Natural killer cell (primary cell): ENCODE measurements around the gene DNAJC18. TPM values are rescaled to one million over a fixed set of nuclear protein-coding genes. Genes with fewer than 3 reads are reported as not detected.
A peak's percentile ranks its signal among the peaks of the same experiment; 100 is the strongest.

Source experiments
- ATAC-seq, 3 donors: fragments of 150-1000 bp in 2 of 3; fragments of 200-7000 bp in 1 of 3; cut with Tn5 transposase; 1 replicate in 1 of 3; 2 replicates in 2 of 3; pipeline ENCODE4 v1.10.0; 2021; ENCODE audit warnings: mild to moderate bottlenecking in 2 of 3, moderate library complexity in 2 of 3
- DNase-seq, 2 donors: peaks; one replicate each; pipeline versions ENCODE4 v3.0.0 to v3.0.0-alpha.2; 2013 to 2021; ENCODE audit warnings: mixed read lengths in 1 of 2
- H3K27ac ChIP-seq: one replicate; pipeline ENCODE4 v1.5.1; 2013; ENCODE audit warnings: mild to moderate bottlenecking, low read length
- H3K27me3 ChIP-seq: one replicate; pipeline ENCODE4 v1.6.1; 2013; ENCODE audit warnings: low read length; ENCODE audit not compliant: control insufficient read depth, insufficient read depth
- H3K36me3 ChIP-seq: one replicate; pipeline ENCODE4 v1.6.1; 2013; ENCODE audit warnings: low read length; ENCODE audit not compliant: control insufficient read depth, insufficient read depth
- H3K4me1 ChIP-seq: one replicate; pipeline ENCODE4 v1.6.1; 2013; ENCODE audit warnings: low read length; ENCODE audit not compliant: control insufficient read depth, insufficient read depth
- H3K4me3 ChIP-seq: one replicate; pipeline ENCODE4 v1.5.1; 2013; ENCODE audit warnings: low read length
- H3K9me3 ChIP-seq: one replicate; pipeline ENCODE4 v1.6.1; 2013; ENCODE audit warnings: low read length; ENCODE audit not compliant: control insufficient read depth, insufficient read depth
- H3K27ac Mint-ChIP-seq, 2 donors: one replicate each; pipeline ENCODE4 v1.8.0; 2022; ENCODE audit warnings: mild to moderate bottlenecking in 2 of 2, mixed read lengths in 2 of 2, moderate library complexity in 1 of 2
- H3K27me3 Mint-ChIP-seq, 2 donors: one replicate each; pipeline ENCODE4 v1.8.0; 2022; ENCODE audit warnings: low read depth in 2 of 2, mixed read lengths in 2 of 2
- H3K36me3 Mint-ChIP-seq: one replicate; pipeline ENCODE4 v1.8.0; 2022; ENCODE audit warnings: mixed read lengths
- H3K4me1 Mint-ChIP-seq, 2 donors: one replicate each; pipeline ENCODE4 v1.8.0; 2022; ENCODE audit warnings: mixed read lengths in 2 of 2
- H3K4me3 Mint-ChIP-seq: one replicate; pipeline ENCODE4 v1.8.0; 2022; ENCODE audit warnings: mild to moderate bottlenecking, moderate library complexity, mixed read lengths
- H3K9me3 Mint-ChIP-seq, 2 donors: one replicate each; pipeline ENCODE4 v1.8.0; 2022; ENCODE audit warnings: mixed read lengths in 2 of 2
- WGBS: methylation state at CpG from one replicate; pipeline ENCODE4 v1.1.7; 2013; ENCODE audit warnings: missing lambda C conversion rate; ENCODE audit not compliant: insufficient coverage; 5-methylcytosine and 5-hydroxymethylcytosine counted together
- intact Hi-C: fragments of 100-400 bp; cut with micrococcal nuclease; formaldehyde crosslinking; loops from one replicate; pipeline ENCODE4 v1.14.2; 2022
- total RNA-seq, 4 donors: library from RNA; stranded (reverse); fragments of 120-200 nt in 1 of 4; gene quantifications; one replicate each; pipeline versions ENCODE4 v1.2.3 to v1.2.4, GENCODE V29; 2013 to 2022
- TF ChIP-seq, protein P1 (sequence below): fragments of 200-600 bp; IDR thresholded peaks from one replicate; pipeline ENCODE4 v1.8.0; 2022; ENCODE audit warnings: antibody characterized with exemption

DNAJC18 gene
- total RNA-seq, 3 donors from 2014 or later (not counting 1 experiment from before 2014, with no cell fraction given) = 2.9 to 4.9 (median 3.6) TPM

DNA sequence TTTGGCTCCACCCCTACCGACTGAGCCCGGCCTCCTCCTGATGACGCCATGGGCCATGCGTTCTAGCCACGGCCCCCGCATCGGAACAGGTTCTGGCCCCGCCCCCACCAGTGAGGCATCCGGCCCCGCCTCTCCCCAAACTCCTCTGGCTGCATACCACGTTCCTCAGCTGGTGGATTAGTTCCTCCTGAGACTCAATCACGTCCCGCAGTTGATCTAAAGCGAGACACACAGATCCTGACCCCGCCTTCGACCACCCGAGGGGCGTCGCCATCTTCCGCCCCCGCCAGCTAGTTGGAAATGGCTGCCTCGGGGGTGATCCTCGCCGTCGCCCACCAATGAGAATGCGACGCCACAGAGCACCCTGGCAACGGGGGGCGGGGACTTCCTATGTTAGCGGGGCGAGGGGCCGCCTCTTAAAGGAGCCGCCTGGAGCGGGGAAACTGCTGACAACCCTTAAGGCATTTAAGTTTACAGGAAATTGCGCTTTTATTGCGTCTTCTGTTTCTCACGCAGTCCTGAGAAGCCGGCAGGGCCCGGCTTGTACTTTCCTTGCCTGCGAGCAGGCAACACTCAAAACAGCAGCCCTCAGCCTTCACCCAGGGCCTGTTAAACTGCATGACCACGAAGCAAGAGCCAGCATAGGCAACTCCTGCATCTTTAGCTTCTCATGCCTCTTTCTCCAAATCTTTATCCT, 35.4 kb downstream of the DNAJC18 start, which contains the start of gene SPATA24:
Gene SPATA24, minus strand, starts transcription at position 303 of the 697 bp plus-strand sequence. Its CDS starts 29 bp downstream, at position 274.
- ATAC-seq = peak; percentile 92 to 97 (median 92)
- Mint-ChIP-seq H3K4me3 (peak within 1 kb of the TSS; percentile 96), H3K27ac (peak within 1 kb of the TSS; percentile 94 to 99), H3K36me3 (no peaks in the 10 kb centered on the region), H3K4me1 (peaks cover 28 to 30% of the 10 kb centered on the region in 2 donors), H3K9me3 (no peaks in the 10 kb centered on the region), H3K27me3 (no peaks in the 10 kb centered on the region)
- intact Hi-C loops = loop anchor here (5.0 kb wide), 1 partner anchor 53 kb away; no protein-coding TSS in a partner anchor
- H3K36me3 ChIP-seq = no peaks in the 10 kb centered on the region
- WGBS = under 1% methylated on average over 41 of the region's 41 CpGs
- H3K4me3 ChIP-seq = peak within 1 kb of the TSS; percentile 61
- H3K9me3 ChIP-seq = no peaks in the 10 kb centered on the region
- no peaks in the 10 kb centered on the region for H3K27me3 ChIP-seq
- peaks cover 25% of the 10 kb centered on the region for H3K4me1 ChIP-seq
- TF ChIP-seq, protein P1, sequence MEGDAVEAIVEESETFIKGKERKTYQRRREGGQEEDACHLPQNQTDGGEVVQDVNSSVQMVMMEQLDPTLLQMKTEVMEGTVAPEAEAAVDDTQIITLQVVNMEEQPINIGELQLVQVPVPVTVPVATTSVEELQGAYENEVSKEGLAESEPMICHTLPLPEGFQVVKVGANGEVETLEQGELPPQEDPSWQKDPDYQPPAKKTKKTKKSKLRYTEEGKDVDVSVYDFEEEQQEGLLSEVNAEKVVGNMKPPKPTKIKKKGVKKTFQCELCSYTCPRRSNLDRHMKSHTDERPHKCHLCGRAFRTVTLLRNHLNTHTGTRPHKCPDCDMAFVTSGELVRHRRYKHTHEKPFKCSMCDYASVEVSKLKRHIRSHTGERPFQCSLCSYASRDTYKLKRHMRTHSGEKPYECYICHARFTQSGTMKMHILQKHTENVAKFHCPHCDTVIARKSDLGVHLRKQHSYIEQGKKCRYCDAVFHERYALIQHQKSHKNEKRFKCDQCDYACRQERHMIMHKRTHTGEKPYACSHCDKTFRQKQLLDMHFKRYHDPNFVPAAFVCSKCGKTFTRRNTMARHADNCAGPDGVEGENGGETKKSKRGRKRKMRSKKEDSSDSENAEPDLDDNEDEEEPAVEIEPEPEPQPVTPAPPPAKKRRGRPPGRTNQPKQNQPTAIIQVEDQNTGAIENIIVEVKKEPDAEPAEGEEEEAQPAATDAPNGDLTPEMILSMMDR = no peak
- H3K27ac ChIP-seq = peak within 1 kb of the TSS; percentile 89
- DNase-seq = peak; percentile 96 to 98

DNA sequence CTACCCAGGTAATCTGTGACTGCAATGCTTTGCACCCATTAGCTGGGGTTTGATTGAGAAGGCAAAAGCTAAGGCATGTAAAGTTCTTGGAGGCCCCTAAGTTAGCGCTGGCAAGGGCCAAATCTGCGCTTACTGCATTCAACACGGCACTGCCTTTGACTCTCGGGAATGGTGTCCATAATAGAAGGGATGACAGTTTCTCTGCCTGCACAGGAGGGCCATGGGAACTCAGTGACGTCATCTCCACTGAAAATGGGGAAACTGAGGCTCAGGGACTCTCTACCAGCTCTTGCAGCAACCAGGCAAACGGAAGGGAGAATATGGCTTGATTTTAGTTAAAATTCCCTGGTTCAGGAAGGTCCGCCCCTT, 35.9 kb downstream of the DNAJC18 start:
- H3K4me3 Mint-ChIP-seq = peak overlapping the region; percentile 96
- ATAC-seq (no peak), DNase-seq (no peak)
- no peaks in the 10 kb centered on the region for H3K27me3 ChIP-seq
- intact Hi-C loops = loop anchor here (5.0 kb wide), 1 partner anchor 54 kb away; no protein-coding TSS in a partner anchor
- H3K36me3 ChIP-seq = no peaks in the 10 kb centered on the region
- no peaks in the 10 kb centered on the region for H3K9me3 Mint-ChIP-seq
- 24% methylated on average over 7 of the region's 7 CpGs for WGBS
- peaks cover 25% of the 10 kb centered on the region for H3K4me1 ChIP-seq
- peak overlapping the region; percentile 94 to 99 for H3K27ac Mint-ChIP-seq
- no peaks in the 10 kb centered on the region for H3K27me3 Mint-ChIP-seq
- H3K9me3 ChIP-seq = no peaks in the 10 kb centered on the region
- TF ChIP-seq, protein P1 = no peak
- H3K36me3 Mint-ChIP-seq = no peaks in the 10 kb centered on the region
- H3K27ac ChIP-seq = peak overlapping the region; percentile 89
- H3K4me3 ChIP-seq = peak overlapping the region; percentile 61
- peaks cover 28 to 30% of the 10 kb centered on the region in 2 donors for H3K4me1 Mint-ChIP-seq

DNA sequence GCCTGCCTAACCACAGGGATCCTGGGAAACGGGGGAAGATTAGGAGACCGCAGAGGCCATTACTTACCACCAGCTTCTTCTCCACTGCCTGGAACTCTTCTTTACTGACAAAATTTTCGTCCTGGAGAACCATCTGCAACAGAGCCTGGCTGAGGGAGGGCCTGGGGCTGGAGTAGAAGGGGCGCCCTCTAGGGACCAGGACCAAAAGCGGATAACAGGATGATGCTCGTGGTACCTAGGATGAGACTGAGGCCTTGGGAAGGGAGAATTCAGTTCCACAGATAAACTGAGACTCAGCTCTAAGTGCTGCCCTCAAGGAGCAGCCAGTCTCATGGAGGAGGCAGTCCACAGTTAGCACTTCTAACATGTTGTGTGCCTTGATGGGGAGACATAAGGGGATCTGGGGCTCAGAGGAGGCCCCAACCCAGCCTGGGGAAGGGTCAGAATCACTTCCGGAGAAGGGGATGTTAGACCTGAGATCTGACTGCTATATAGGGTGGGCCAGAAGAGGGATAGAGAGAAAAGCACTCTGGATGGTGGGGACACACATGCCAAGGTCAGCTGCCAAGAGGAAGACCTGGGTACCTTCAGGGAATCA, 36.7 kb downstream of the DNAJC18 start:
- no peaks in the 10 kb centered on the region for H3K9me3 ChIP-seq
- Mint-ChIP-seq H3K27me3 (no peaks in the 10 kb centered on the region), H3K27ac (peak overlapping the region; percentile 94 to 99), H3K4me1 (peaks cover 28 to 30% of the 10 kb centered on the region in 2 donors), H3K36me3 (no peaks in the 10 kb centered on the region), H3K9me3 (no peaks in the 10 kb centered on the region), H3K4me3 (peak overlapping the region; percentile 96)
- TF ChIP-seq, protein P1 = no peak
- ATAC-seq (no peak), DNase-seq (peak in 1 of 2 donors; percentile 47)
- peaks cover 25% of the 10 kb centered on the region for H3K4me1 ChIP-seq
- intact Hi-C loops = loop anchor here (5.0 kb wide), 1 partner anchor 55 kb away; no protein-coding TSS in a partner anchor
- H3K36me3 ChIP-seq = no peaks in the 10 kb centered on the region
- peak overlapping the region; percentile 89 for H3K27ac ChIP-seq
- 73% methylated on average over 7 of the region's 7 CpGs for WGBS
- no peak overlapping the region for H3K4me3 ChIP-seq
- H3K27me3 ChIP-seq = no peaks in the 10 kb centered on the region
